Psoas muscle (tissue), 8 donors: Measurements from ENCODE around the gene STMN3. TPM values are rescaled to one million over a fixed set of nuclear protein-coding genes. Genes with fewer than 3 reads are reported as not detected.

ENCODE experiments used
- ATAC-seq, 4 donors: fragments of 200-7000 bp; cut with Tn5 transposase; one replicate each; pipeline ENCODE4 v1.9.1; 2020; ENCODE audit warnings: moderate library complexity in 3 of 4, mild to moderate bottlenecking in 2 of 4
- DNase-seq, 2 donors: peaks; one replicate each; pipeline ENCODE4 v3.0.0-alpha.2; 2020
- H3K27ac ChIP-seq: fragments of 200-600 bp; one replicate; pipeline ENCODE4 v1.8.0; 2022
- H3K27me3 ChIP-seq, 3 donors: fragments of 200-600 bp in 1 of 3; one replicate each; pipeline versions ENCODE4 v1.6.1 to v1.8.0; 2013 to 2022; ENCODE audit warnings: low read length in 2 of 3, mild to moderate bottlenecking in 2 of 3, moderate library complexity in 1 of 3; ENCODE audit not compliant: insufficient read depth in 3 of 3
- H3K36me3 ChIP-seq, 2 donors: fragments of 200-600 bp in 1 of 2; one replicate each; pipeline versions ENCODE4 v1.6.1 to v1.8.0; 2013 to 2022; ENCODE audit warnings: low read depth in 1 of 2, mild to moderate bottlenecking in 1 of 2, moderate library complexity in 1 of 2; ENCODE audit not compliant: insufficient read depth in 1 of 2
- H3K4me1 ChIP-seq: fragments of 200-600 bp; one replicate; pipeline ENCODE4 v1.8.0; 2022
- H3K4me3 ChIP-seq: fragments of 200-600 bp; one replicate; pipeline ENCODE4 v1.8.0; 2022; ENCODE audit warnings: mild to moderate bottlenecking
- H3K9me3 ChIP-seq: fragments of 200-600 bp; one replicate; pipeline ENCODE4 v1.8.0; 2022
- CTCF ChIP-seq: fragments of 200-600 bp; IDR thresholded peaks from one replicate; pipeline ENCODE4 v1.8.0; 2022; ENCODE audit warnings: antibody characterized with exemption
- WGBS, 3 donors: extraction: QIAGEN DNeasy Blood & Tissue Kit; methylation state at CpG; one replicate each; pipeline versions ENCODE4 v1.1.6 to v1.1.7; 2013; 5-methylcytosine and 5-hydroxymethylcytosine counted together
- intact Hi-C, 2 donors: fragments of 100-400 bp; cut with DNase I; formaldehyde crosslinking; loops; one replicate each; pipeline versions ENCODE4 v1.11.0 to v1.14.2; 2022
- polyA plus RNA-seq, 3 donors: library from polyadenylated mRNA; stranded (reverse); fragments of 200-250 nt; gene quantifications; one replicate each; pipeline ENCODE4 v1.2.3, GENCODE V29; 2013
- total RNA-seq, 4 donors: library from RNA; stranded (reverse); fragmentation: NEBNext Ultra II Directional in 2 of 4; extraction: Animal tissue kit (Norgen Biotek cat#: 25700) in 2 of 4; gene quantifications; one replicate each; pipeline versions ENCODE4 v1.2.1 to v1.2.4, GENCODE V29; 2021 to 2023
- donor health status: healthy with polysubstance abuse.
- donor health status: DM: no; HTN: no; CAD: no; lungs with moderate emphysema.
- donor health status: Bipolar disorder and iron deficiency.
- donor health status: healthy.
- donor health status: DM: yes; HTN: yes; CAD: no.
- donor health status: DM: no; HTN: no; CAD: no.
- donor health status: DM: no; HTN: no; CAD: no.
- donor health status: DM: yes; HTN: yes; CAD: no.

STMN3 gene
- total and polyA plus RNA-seq, 7 donors = 1.0 to 3.1 (median 2.4) TPM

DNA sequence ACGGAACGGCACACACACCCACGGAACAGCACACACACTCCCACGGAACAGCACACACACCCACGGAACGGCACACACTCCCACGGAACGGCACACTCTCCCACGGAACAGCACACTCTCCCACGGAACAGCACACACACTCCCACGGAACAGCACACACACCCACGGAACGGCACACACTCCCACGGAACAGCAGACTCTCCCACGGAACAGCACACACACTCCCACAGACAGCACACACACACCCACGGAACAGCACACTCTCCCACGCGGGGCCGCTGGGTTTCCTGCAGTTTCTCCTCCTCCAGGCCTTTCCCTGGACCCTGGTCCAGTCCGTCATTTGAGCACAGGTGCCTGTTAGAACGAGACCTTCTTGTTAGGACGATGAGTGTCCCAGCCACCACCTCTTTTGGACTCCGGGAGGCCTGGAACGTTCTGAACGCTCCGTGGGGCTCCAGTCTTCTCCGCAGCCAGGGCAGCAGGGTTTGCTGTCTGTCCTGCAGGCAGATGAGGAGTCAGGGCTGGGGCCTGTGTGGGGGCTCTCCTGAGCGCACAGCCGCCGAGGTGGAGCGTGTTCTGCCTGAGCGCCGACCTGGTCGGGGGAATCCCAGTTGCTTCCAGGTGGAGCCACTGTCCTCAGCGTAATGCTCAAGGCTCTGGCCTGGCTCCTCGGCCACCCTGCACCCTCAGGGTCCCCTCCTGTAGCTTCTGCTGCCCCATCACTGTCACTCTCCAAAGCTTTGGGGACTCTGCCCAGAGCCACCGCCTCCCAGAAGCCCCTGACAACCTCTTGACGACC lies 25.6 kb upstream of the STMN3 start:
- no peak for TF ChIP-seq CTCF
- Histone ChIP-seq H3K36me3 (peaks cover 3 to 61% of the 10 kb centered on the region in 2 donors), H3K4me1 (peaks cover 19% of the 10 kb centered on the region), H3K9me3 (no peaks in the 10 kb centered on the region), H3K27ac (no peak overlapping the region), H3K27me3 (no peaks in the 10 kb centered on the region), H3K4me3 (no peak overlapping the region)
- WGBS, 3 donors = 87 to 91% (median 89%) methylated on average over 36 to 38 of the region's 38 CpGs
- ATAC-seq = no peak
- DNase-seq = no peak
- intact Hi-C loops = no loop called here

DNA sequence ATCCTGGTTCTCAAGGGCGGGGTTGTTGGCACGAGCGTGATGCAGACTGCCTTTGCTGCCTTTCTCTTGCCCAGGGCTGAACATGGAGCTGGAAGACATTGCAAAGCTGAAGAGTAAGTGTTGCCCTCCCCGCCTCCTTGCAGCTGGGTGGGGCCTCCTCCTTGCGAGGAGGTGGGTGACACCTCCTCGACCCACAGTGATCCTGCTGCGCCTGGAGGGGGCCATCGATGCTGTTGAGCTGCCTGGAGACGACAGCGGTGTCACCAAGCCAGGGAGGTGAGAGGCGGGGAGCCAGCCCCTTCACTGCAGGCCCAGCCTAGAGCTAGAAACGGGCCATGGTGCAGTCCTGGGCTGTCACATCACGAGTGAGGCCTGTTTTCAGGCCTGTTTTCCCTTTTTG lies 24.8 kb upstream of the STMN3 start:
- DNase-seq = no peak
- H3K27ac ChIP-seq = no peak overlapping the region
- peaks cover 3 to 68% of the 10 kb centered on the region in 2 donors for H3K36me3 ChIP-seq
- no peak for ATAC-seq
- intact Hi-C loops = no loop called here
- no peaks in the 10 kb centered on the region for H3K27me3 ChIP-seq
- H3K9me3 ChIP-seq = no peaks in the 10 kb centered on the region
- H3K4me1 ChIP-seq = peaks cover 17% of the 10 kb centered on the region
- H3K4me3 ChIP-seq = no peak overlapping the region
- 88 to 91% (median 89%) methylated on average over 13 of the region's 13 CpGs for WGBS, 3 donors
- no peak for TF ChIP-seq CTCF

DNA sequence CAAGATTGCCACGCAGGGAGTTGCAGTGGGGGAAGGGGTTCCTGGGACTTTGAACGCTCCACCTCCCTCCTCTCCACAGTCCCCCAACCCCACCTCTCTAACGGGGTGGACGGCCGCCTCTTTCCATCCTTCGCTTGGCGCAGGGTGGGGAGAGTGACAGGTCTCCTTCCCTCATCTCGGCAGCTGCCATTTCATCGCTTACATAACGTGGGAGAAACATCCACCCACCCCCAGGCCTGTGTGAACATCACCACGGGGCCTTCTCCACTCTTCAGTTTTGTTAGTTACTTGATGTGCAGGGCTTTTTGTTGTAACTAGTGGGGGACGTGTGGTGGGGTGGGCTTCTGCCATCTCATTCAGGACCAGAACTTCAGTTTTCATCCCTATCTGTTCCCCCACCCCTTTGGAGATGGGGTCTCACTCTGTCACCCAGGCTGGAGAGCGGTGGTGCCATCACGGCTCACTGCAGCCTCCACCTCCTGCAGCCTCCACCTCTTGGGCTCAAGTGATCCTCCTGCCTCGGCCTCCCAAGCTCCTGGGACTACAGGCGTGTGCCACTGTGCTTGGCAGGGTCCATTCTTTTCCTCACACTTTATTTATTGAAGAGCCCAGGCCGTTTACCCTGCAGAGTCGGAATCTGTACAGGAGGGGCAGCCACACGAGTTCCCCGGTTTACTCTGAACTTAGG lies 22.6 kb upstream of the STMN3 start:
- peaks cover 3 to 76% of the 10 kb centered on the region in 2 donors for H3K36me3 ChIP-seq
- TF ChIP-seq CTCF = no peak
- no peak overlapping the region for H3K27ac ChIP-seq
- no peak overlapping the region for H3K4me3 ChIP-seq
- no peaks in the 10 kb centered on the region for H3K4me1 ChIP-seq
- DNase-seq (no peak), ATAC-seq (no peak)
- intact Hi-C loops = no loop called here
- no peaks in the 10 kb centered on the region for H3K9me3 ChIP-seq
- no peaks in the 10 kb centered on the region for H3K27me3 ChIP-seq
- WGBS, 3 donors = 93 to 94% (median 93%) methylated on average over 20 of the region's 20 CpGs

DNA sequence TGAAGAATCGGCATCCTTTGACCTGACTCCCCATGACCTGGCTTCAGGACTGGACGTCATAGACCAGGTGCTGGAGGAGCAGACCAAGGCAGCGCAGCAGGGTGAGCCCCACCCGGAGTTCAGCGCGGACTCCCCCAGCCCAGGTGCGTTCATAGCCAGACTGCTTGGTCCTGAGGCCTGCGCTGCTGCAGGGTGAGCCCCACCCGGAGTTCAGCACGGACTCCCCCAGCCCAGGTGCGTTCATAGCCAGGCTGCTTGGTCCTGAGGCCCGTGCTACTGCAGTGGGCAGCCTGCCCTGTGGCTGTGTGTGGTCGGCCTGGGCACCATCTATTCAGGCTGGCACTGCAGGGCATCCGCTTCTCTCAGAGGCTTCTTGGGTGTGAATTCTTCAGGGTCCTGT lies 20.7 kb upstream of the STMN3 start:
- ATAC-seq (no peak), DNase-seq (no peak)
- H3K36me3 ChIP-seq = peaks cover 3 to 62% of the 10 kb centered on the region in 2 donors
- no peaks in the 10 kb centered on the region for H3K9me3 ChIP-seq
- intact Hi-C loops = no loop called here
- no peak overlapping the region for H3K27ac ChIP-seq
- H3K4me3 ChIP-seq = no peak overlapping the region
- WGBS, 3 donors = 90 to 98% (median 97%) methylated on average over 11 to 14 of the region's 14 CpGs
- H3K4me1 ChIP-seq = no peaks in the 10 kb centered on the region
- no peak for TF ChIP-seq CTCF
- H3K27me3 ChIP-seq = no peaks in the 10 kb centered on the region
